Pancreas (tissue), 10 donors: ENCODE measurements around the gene SPAG17. TPM values are rescaled to one million over a fixed set of nuclear protein-coding genes. Genes with fewer than 3 reads are reported as not detected.

Experiments
- ATAC-seq, 4 donors: fragments of 200-7000 bp; cut with Tn5 transposase; one replicate each; pipeline versions ENCODE4 v1.8.0 to v1.9.1; 2020; ENCODE audit warnings: mild to moderate bottlenecking in 4 of 4, moderate library complexity in 4 of 4
- DNase-seq, 6 donors: peaks; one replicate each; pipeline ENCODE4 v3.0.0-alpha.2; 2020
- FAIRE-seq: peaks from 2 replicates; lab custom pipeline; 2012; peaks lifted over from hg19 to GRCh38; lab: Jason Lieb, UNC
- H3K27ac ChIP-seq, 4 donors: fragments of 200-600 bp; sonication (generic); 1 replicate in 3 of 4; 2 replicates in 1 of 4; pipeline versions ENCODE4 v1.5.0 to v1.8.0; 2020
- H3K27me3 ChIP-seq, 4 donors: fragments of 200-600 bp; one replicate each; pipeline ENCODE4 v1.8.0; 2021
- H3K36me3 ChIP-seq, 3 donors: fragments of 200-600 bp; sonication (generic) in 1 of 3; one replicate each; pipeline versions ENCODE4 v1.5.0 to v1.8.0; 2020 to 2021
- H3K4me1 ChIP-seq, 3 donors: fragments of 200-600 bp; one replicate each; pipeline ENCODE4 v1.8.0; 2021
- H3K4me3 ChIP-seq, 4 donors: fragments of 200-600 bp; sonication (generic) in 2 of 4; one replicate each; pipeline versions ENCODE4 v1.5.0 to v1.8.0; 2020 to 2021
- H3K9me3 ChIP-seq, 4 donors: fragments of 200-600 bp; one replicate each; pipeline ENCODE4 v1.8.0; 2021
- CTCF ChIP-seq, 4 donors: fragments of 200-600 bp; sonication (generic) in 3 of 4; IDR thresholded peaks; one replicate each; pipeline versions ENCODE4 v1.5.0 to v1.8.0; 2021; ENCODE audit warnings: antibody characterized with exemption in 4 of 4
- WGBS, 2 donors: extraction: QIAGEN DNeasy Blood & Tissue Kit; methylation state at CpG; one replicate each; pipeline ENCODE4 v1.1.7; 2013; 5-methylcytosine and 5-hydroxymethylcytosine counted together
- intact Hi-C, 3 donors: fragments of 100-400 bp; cut with DNase I; formaldehyde crosslinking; loops; one replicate each; pipeline versions ENCODE4 v1.11.1 to v1.14.2; 2022
- polyA plus RNA-seq, 2 donors: library from polyadenylated mRNA; stranded (reverse); fragments of 200-250 nt; gene quantifications; one replicate each; pipeline ENCODE4 v1.2.3, GENCODE V29; 2013
- total RNA-seq, 6 donors: library from RNA; stranded (reverse); fragmentation: NEBNext Ultra II Directional in 4 of 6; extraction: Animal tissue kit (Norgen Biotek cat#: 25700) in 4 of 6; gene quantifications; one replicate each; pipeline versions ENCODE4 v1.2.1 to v1.2.4, GENCODE V29; 2021 to 2023
- donor health status: healthy with polysubstance abuse.
- donor health status: DM: no; HTN: no; CAD: no; lungs with moderate emphysema.
- donor health status: DM: no; HTN: no; CAD: no.
- donor health status: control.
- donor health status: control.
- donor health status: Bipolar disorder and iron deficiency.
- donor health status: DM: yes; HTN: yes; CAD: no.
- donor health status: DM: no; HTN: no; CAD: no.
- donor health status: DM: no; HTN: no; CAD: no.
- donor health status: DM: yes; HTN: yes; CAD: no.

SPAG17 gene
- total and polyA plus RNA-seq, 8 donors = 0.61 to 3.5 (median 1.2) TPM

- intact Hi-C loops = no loop called here
- peak in 5 of 6 donors; percentile 42 to 87 (median 82) for DNase-seq
- Histone ChIP-seq H3K4me1 (peaks cover 14 to 38% (median 29%) of the 10 kb centered on the region in 3 donors), H3K27me3 (no peaks in the 10 kb centered on the region), H3K9me3 (no peaks in the 10 kb centered on the region), H3K4me3 (no peak overlapping the region), H3K27ac (peak overlapping the region in 2 of 4 donors; percentile 37 to 46), H3K36me3 (no peaks in the 10 kb centered on the region)
- peak; percentile 37 for FAIRE-seq
- peak; percentile 94 to 98 (median 96) for ATAC-seq
- no peak for TF ChIP-seq CTCF (IDR thresholded peaks at IDR 0.05)
Measured at GRCh38 chr1:118100686-118101514, 84.1 kb downstream of the SPAG17 start.

GRCh38 chr1:118099686-118100085 is 85.3 kb downstream of the SPAG17 start:
- Histone ChIP-seq H3K27ac (no peak overlapping the region), H3K9me3 (no peaks in the 10 kb centered on the region), H3K27me3 (no peaks in the 10 kb centered on the region), H3K36me3 (no peaks in the 10 kb centered on the region), H3K4me3 (no peak overlapping the region), H3K4me1 (peaks cover 14 to 38% (median 29%) of the 10 kb centered on the region in 3 donors)
- no peak for DNase-seq
- intact Hi-C loops = no loop called here
- ATAC-seq = no peak
- FAIRE-seq = no peak
- no peak for TF ChIP-seq CTCF (IDR thresholded peaks at IDR 0.05)
- 82 to 88% methylated on average over 5 of the region's 5 CpGs for WGBS, 2 donors

- peaks cover 14 to 40% (median 29%) of the 10 kb centered on the region in 3 donors for H3K4me1 ChIP-seq
- DNase-seq = no peak
Measured at GRCh38 chr1:118097622-118098348, 87.2 kb downstream of the SPAG17 start.

GRCh38 chr1:118093017-118093416 is 92.0 kb downstream of the SPAG17 start:
- ATAC-seq (peak; percentile 28 to 80 (median 62)), DNase-seq (no peak), FAIRE-seq (no peak)
- H3K9me3 ChIP-seq = no peaks in the 10 kb centered on the region
- intact Hi-C loops = no loop called here
- no peaks in the 10 kb centered on the region for H3K36me3 ChIP-seq
- no peak overlapping the region for H3K4me3 ChIP-seq
- peaks cover 0 to 9% (median 0%) of the 10 kb centered on the region in 3 donors for H3K4me1 ChIP-seq
- no peak for TF ChIP-seq CTCF (IDR thresholded peaks at IDR 0.05)
- no peaks in the 10 kb centered on the region for H3K27me3 ChIP-seq
- no peak overlapping the region for H3K27ac ChIP-seq

More at GRCh38 chr1:118097622-118098348, 87.2 kb downstream of the SPAG17 start:
- no peaks in the 10 kb centered on the region for H3K9me3 ChIP-seq
- no peak overlapping the region for H3K27ac ChIP-seq
- FAIRE-seq (no peak), ATAC-seq (peak in 1 of 4 donors; percentile 18)
- 51% methylated on average over 3 of the region's 3 CpGs for WGBS, 2 donors
- H3K36me3 ChIP-seq = no peaks in the 10 kb centered on the region
- no peaks in the 10 kb centered on the region for H3K27me3 ChIP-seq
- intact Hi-C loops = no loop called here
- no peak overlapping the region for H3K4me3 ChIP-seq
- TF ChIP-seq CTCF (IDR thresholded peaks at IDR 0.05) = no peak
